Endothelial cell of umbilical vein (primary cell): ENCODE data around the gene SNX25. TPM values are rescaled to one million over a fixed set of nuclear protein-coding genes. Genes with fewer than 3 reads are reported as not detected.

ENCODE experiments used
- BruUV-seq: library from RNA; stranded (reverse); fragments of 400-500 nt; replicated peaks from 2 replicates; lab custom pipeline; 2021; lab: Mats Ljungman, UMichigan
- CTCF ChIA-PET: fragments of 300-600, 350-600 bp; sonication (Branson Sonifier 250); formaldehyde crosslinking; loops from one replicate; lab custom pipeline; 2021; ENCODE audit warnings: antibody characterized with exemption, inconsistent platforms; lab: Charles Lee
- POLR2A ChIA-PET: fragments of 300-600, 350-600 bp; sonication (Branson Sonifier 250); formaldehyde crosslinking; loops from one replicate; lab custom pipeline; 2021; ENCODE audit warnings: antibody characterized with exemption, inconsistent platforms; lab: Charles Lee
- DNase-seq: peaks from one replicate; pipeline ENCODE4 v3.0.0-alpha.2; 2011; ENCODE audit warnings: low read depth, low spot score
- FAIRE-seq: peaks from 2 replicates; lab custom pipeline; 2011; peaks lifted over from hg19 to GRCh38; lab: Jason Lieb, UNC
- H2AFZ ChIP-seq: 2 replicates; pipeline ENCODE4 v1.6.0; 2012; ENCODE audit warnings: low read depth, low read length, control low read depth, inconsistent platforms
- H3K27ac ChIP-seq: 2 replicates; pipeline ENCODE4 v1.5.1; 2011; ENCODE audit warnings: low read depth, mild to moderate bottlenecking, control low read depth, low read length, moderate library complexity; ENCODE audit not compliant: insufficient read depth
- H3K27me3 ChIP-seq, 2 experiments: 2 replicates each; pipeline versions ENCODE4 v1.6.0 to v1.6.1; 2011; ENCODE audit warnings: low read length in 2 of 2, mixed read lengths in 1 of 2; ENCODE audit not compliant: control insufficient read depth in 2 of 2, insufficient read depth in 2 of 2
- H3K36me3 ChIP-seq, 2 experiments: 2 replicates in 1 of 2; 3 replicates in 1 of 2; pipeline ENCODE4 v1.5.1; 2011; ENCODE audit warnings: low read length in 2 of 2, mild to moderate bottlenecking in 1 of 2, moderate library complexity in 1 of 2; ENCODE audit not compliant: control insufficient read depth in 2 of 2, insufficient read depth in 2 of 2; ENCODE audit errors: extremely low read depth in 1 of 2
- H3K4me1 ChIP-seq: 3 replicates; pipeline ENCODE4 v1.5.1; 2011; ENCODE audit warnings: mild to moderate bottlenecking, low read length; ENCODE audit not compliant: control insufficient read depth, insufficient read depth; ENCODE audit errors: extremely low read depth
- H3K4me2 ChIP-seq: 2 replicates; pipeline ENCODE4 v1.6.1; 2011; ENCODE audit warnings: low read length, control low read depth, mixed read lengths; ENCODE audit not compliant: insufficient read depth
- H3K4me3 ChIP-seq, 3 experiments: fragments of 200-600 bp in 1 of 3; sonication (generic), shearing (Covaris generic) in 1 of 3; replicated peaks in 1 of 3; 2 replicates each; pipeline ENCODE4 v1.5.1; 2011 to 2016; ENCODE audit warnings: control low read depth in 3 of 3, low read length in 3 of 3, mild to moderate bottlenecking in 2 of 3, inconsistent platforms in 1 of 3, low read depth in 1 of 3, moderate library complexity in 1 of 3; ENCODE audit not compliant: insufficient read depth in 1 of 3
- H3K79me2 ChIP-seq: 2 replicates; pipeline ENCODE4 v1.6.0; 2012; ENCODE audit warnings: low read length, inconsistent platforms; ENCODE audit not compliant: control insufficient read depth, insufficient read depth
- H3K9ac ChIP-seq: replicated peaks from 2 replicates; pipeline ENCODE3; 2011; ENCODE audit warnings: low read length, control low read depth; ENCODE audit not compliant: insufficient read depth; ENCODE audit errors: extremely low read depth
- H3K9me1 ChIP-seq: replicated peaks from 3 replicates; pipeline ENCODE4 v1.6.0; 2011; ENCODE audit warnings: mild to moderate bottlenecking, low read length; ENCODE audit not compliant: control insufficient read depth, insufficient read depth; ENCODE audit errors: extremely low read depth
- H3K9me3 ChIP-seq: replicated peaks from 2 replicates; pipeline ENCODE4 v1.5.1; 2012; ENCODE audit warnings: low read length, inconsistent platforms; ENCODE audit not compliant: control insufficient read depth, insufficient read depth
- H4K20me1 ChIP-seq: replicated peaks from 2 replicates; pipeline ENCODE3; 2011; ENCODE audit warnings: mild to moderate bottlenecking, low read length; ENCODE audit not compliant: control insufficient read depth, insufficient read depth; ENCODE audit errors: extremely low read depth
- EZH2 ChIP-seq: IDR thresholded peaks from 2 replicates; pipeline ENCODE4 v1.6.1; 2012; ENCODE audit warnings: borderline replicate concordance, low read depth, mild to moderate bottlenecking, moderate library complexity, low read length, inconsistent platforms; ENCODE audit not compliant: severe bottlenecking
- FOS ChIP-seq: IDR thresholded peaks from 2 replicates; pipeline ENCODE4 v1.6.1; 2011; ENCODE audit warnings: mild to moderate bottlenecking, low read length, moderate library complexity, borderline replicate concordance; ENCODE audit not compliant: insufficient read depth
- GATA2 ChIP-seq: IDR thresholded peaks from 2 replicates; pipeline ENCODE4 v1.7.0; 2011; ENCODE audit warnings: low read depth, mild to moderate bottlenecking, moderate library complexity, mixed read lengths, low read length; ENCODE audit not compliant: insufficient read length, insufficient read depth
- JUN ChIP-seq: IDR thresholded peaks from 2 replicates; pipeline ENCODE4 v1.6.1; 2011; ENCODE audit warnings: borderline replicate concordance, low read depth; ENCODE audit not compliant: insufficient read length, insufficient read depth
- MYC ChIP-seq: IDR thresholded peaks from one replicate; pipeline ENCODE4 v1.6.1; 2011; ENCODE audit warnings: mild to moderate bottlenecking, low read depth, low read length
- POLR2A ChIP-seq: IDR thresholded peaks from 2 replicates; pipeline ENCODE4 v1.6.1; 2012; ENCODE audit warnings: low read depth, mild to moderate bottlenecking, control low read depth, low read length
- POLR2AphosphoS5 ChIP-seq: IDR thresholded peaks from 2 replicates; pipeline ENCODE4 v1.6.1; 2012; ENCODE audit warnings: low read depth, mild to moderate bottlenecking, control low read depth, low read length, moderate library complexity; ENCODE audit not compliant: insufficient read depth
- dilution Hi-C: fragments of 300-500 bp; cut with MboI; formaldehyde crosslinking; loops from one replicate; pipeline ENCODE4 v1.15.0; 2019; ENCODE audit warnings: low sequenced_read_pairs; ENCODE audit not compliant: extremely low pct_ligation_motif_present
- intact Hi-C: fragments of 100-400 bp; cut with micrococcal nuclease; formaldehyde crosslinking; loops from one replicate; pipeline ENCODE4 v1.10.0; 2022
- polyA plus RNA-seq, 4 experiments: library from polyadenylated mRNA; depleted of rRNA in 3 of 4; stranded (reverse) in 3 of 4; unstranded in 1 of 4; fragments of >200 nt; gene quantifications; 2 replicates each; pipeline versions ENCODE4 v1.2.1 to v1.2.3, GENCODE V29; 2011 to 2012; ENCODE audit warnings: missing spikeins in 1 of 4
- total RNA-seq: library from RNA; stranded (reverse); gene quantifications from 2 replicates; pipeline ENCODE4 v1.2.3, GENCODE V29; 2021
- TF ChIP-seq, protein P1 (sequence below), 2 donors: IDR thresholded peaks; 1 replicate in 1 of 2; 2 replicates in 1 of 2; pipeline ENCODE4 v1.5.1; 2011; ENCODE audit warnings: low read length in 2 of 2, mild to moderate bottlenecking in 2 of 2, moderate library complexity in 2 of 2, control low read depth in 1 of 2, inconsistent platforms in 1 of 2, low read depth in 1 of 2; ENCODE audit not compliant: insufficient read depth in 1 of 2; ENCODE audit errors: extremely low read depth in 1 of 2
- TF ChIP-seq, protein P2 (sequence below): IDR thresholded peaks from 2 replicates; pipeline ENCODE4 v1.6.1; 2011; ENCODE audit not compliant: insufficient read depth, insufficient read length

The SNX25 gene
- total and polyA plus RNA-seq, 2 donors (not counting 3 experiments of a cell fraction or from before 2014, with no cell fraction given) = 6.6 to 16.1 TPM

DNA sequence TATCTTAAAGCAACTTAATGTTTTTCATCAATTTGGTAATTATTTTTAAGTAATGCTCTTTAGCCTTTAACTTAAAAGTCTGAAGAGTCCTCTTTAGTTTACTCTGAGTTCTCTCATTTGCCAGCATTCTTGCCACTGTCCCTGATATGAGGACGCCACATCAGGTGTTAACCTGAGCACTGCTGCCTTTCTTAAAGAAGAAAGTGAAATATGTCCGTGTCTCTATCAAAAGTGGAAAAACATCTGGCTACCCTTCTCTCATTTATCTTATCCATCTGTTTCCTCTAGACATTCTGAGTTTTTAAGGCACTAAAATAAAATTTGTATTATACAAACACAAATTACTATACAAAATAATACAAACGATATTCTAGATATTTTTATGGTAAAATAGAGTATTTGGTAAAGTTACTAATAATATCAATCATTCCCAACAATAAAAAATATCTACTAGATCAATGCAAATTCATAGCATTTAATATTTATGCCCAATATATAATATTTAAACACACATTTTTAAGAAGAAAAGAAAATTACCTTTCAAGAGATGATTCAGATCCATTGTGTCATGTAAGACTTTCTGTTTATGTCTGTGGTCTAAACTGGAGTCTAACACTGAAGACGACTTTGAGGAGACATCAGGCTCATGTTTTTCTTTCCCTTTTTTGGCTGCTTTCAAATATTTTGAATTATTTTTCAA is 19.6 kb upstream of the SNX25 start:
- peaks cover 2% of the 10 kb centered on the region for H4K20me1 ChIP-seq
- no peak overlapping the region for H3K4me3 ChIP-seq
- no peak for TF ChIP-seq POLR2AphosphoS5
- no peak for TF ChIP-seq MYC
- TF ChIP-seq, protein P1, sequence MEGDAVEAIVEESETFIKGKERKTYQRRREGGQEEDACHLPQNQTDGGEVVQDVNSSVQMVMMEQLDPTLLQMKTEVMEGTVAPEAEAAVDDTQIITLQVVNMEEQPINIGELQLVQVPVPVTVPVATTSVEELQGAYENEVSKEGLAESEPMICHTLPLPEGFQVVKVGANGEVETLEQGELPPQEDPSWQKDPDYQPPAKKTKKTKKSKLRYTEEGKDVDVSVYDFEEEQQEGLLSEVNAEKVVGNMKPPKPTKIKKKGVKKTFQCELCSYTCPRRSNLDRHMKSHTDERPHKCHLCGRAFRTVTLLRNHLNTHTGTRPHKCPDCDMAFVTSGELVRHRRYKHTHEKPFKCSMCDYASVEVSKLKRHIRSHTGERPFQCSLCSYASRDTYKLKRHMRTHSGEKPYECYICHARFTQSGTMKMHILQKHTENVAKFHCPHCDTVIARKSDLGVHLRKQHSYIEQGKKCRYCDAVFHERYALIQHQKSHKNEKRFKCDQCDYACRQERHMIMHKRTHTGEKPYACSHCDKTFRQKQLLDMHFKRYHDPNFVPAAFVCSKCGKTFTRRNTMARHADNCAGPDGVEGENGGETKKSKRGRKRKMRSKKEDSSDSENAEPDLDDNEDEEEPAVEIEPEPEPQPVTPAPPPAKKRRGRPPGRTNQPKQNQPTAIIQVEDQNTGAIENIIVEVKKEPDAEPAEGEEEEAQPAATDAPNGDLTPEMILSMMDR (IDR thresholded peaks at IDR 0.05; ENCODE audit: extremely low read depth in 1 of 2, insufficient read depth in 1 of 2, low read depth in 1 of 2, low read length in 2 of 2) = no peak
- no peak for TF ChIP-seq POLR2A
- TF ChIP-seq, protein P2, sequence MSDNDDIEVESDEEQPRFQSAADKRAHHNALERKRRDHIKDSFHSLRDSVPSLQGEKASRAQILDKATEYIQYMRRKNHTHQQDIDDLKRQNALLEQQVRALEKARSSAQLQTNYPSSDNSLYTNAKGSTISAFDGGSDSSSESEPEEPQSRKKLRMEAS = no peak
- TF ChIP-seq JUN = no peak
- no peak for TF ChIP-seq FOS
- TF ChIP-seq GATA2 = no peak
- no peak for TF ChIP-seq EZH2
- no peaks in the 10 kb centered on the region for H3K27me3 ChIP-seq
- no peak overlapping the region for H3K9ac ChIP-seq
- dilution Hi-C loops = no loop called here
- CTCF ChIA-PET = interaction anchor here (1.4 kb wide), 1 partner anchor 55 kb away, joined by 3 read pairs; no protein-coding TSS in a partner anchor
- intact Hi-C loops = no loop called here
- H2AFZ ChIP-seq = no peak overlapping the region
- BruUV-seq = no TSS peak
- H3K79me2 ChIP-seq = peaks cover 24% of the 10 kb centered on the region
- H3K4me1 ChIP-seq = no peaks in the 10 kb centered on the region
- H3K4me2 ChIP-seq = no peak overlapping the region
- H3K27ac ChIP-seq = no peak overlapping the region
- FAIRE-seq (no peak), DNase-seq (no peak)
- H3K36me3 ChIP-seq = no peaks in the 10 kb centered on the region
- POLR2A ChIA-PET = no interaction called here
- H3K9me1 ChIP-seq = no peaks in the 10 kb centered on the region
- H3K9me3 ChIP-seq = no peaks in the 10 kb centered on the region
